Parathyroid adenoma (tissue), 2 donors: ENCODE measurements around the gene ABHD12.

Experiments
- H2AFZ ChIP-seq: fragments of 300-600 bp; sonication (generic); one replicate; pipeline ENCODE4 v1.7.0; 2017; ENCODE audit warnings: antibody characterized with exemption, mild to moderate bottlenecking
- H3K27ac ChIP-seq: fragments of 300-600 bp; sonication (generic); one replicate; pipeline ENCODE4 v1.7.0; 2017
- H3K27me3 ChIP-seq: fragments of 300-600 bp; sonication (generic); one replicate; pipeline ENCODE4 v1.7.0; 2017; ENCODE audit warnings: low read length; ENCODE audit not compliant: control insufficient read depth, insufficient read depth
- H3K36me3 ChIP-seq: fragments of 300-600 bp; sonication (generic); one replicate; pipeline ENCODE4 v1.7.0; 2017; ENCODE audit warnings: low read length; ENCODE audit not compliant: control insufficient read depth, insufficient read depth
- H3K4me1 ChIP-seq: fragments of 300-600 bp; sonication (generic); one replicate; pipeline ENCODE4 v1.7.0; 2017; ENCODE audit warnings: control low read depth
- H3K4me2 ChIP-seq: fragments of 300-600 bp; sonication (generic); one replicate; pipeline ENCODE4 v1.7.0; 2017; ENCODE audit warnings: low read length
- H3K4me3 ChIP-seq: fragments of 300-600 bp; sonication (generic); one replicate; pipeline ENCODE4 v1.7.0; 2017; ENCODE audit warnings: low read depth, low read length
- H3K79me2 ChIP-seq: fragments of 300-600 bp; sonication (generic); one replicate; pipeline ENCODE4 v1.7.0; 2017; ENCODE audit warnings: control low read depth
- H3K9ac ChIP-seq: fragments of 300-600 bp; sonication (generic); one replicate; pipeline ENCODE4 v1.7.0; 2017; ENCODE audit warnings: mild to moderate bottlenecking
- H3K9me3 ChIP-seq: fragments of 300-600 bp; sonication (generic); one replicate; pipeline ENCODE4 v1.7.0; 2017; ENCODE audit warnings: low read length; ENCODE audit not compliant: control insufficient read depth
- TF ChIP-seq, protein P1 (sequence below): fragments of 300-600 bp; sonication (generic); IDR thresholded peaks from one replicate; pipeline ENCODE4 v1.7.0; 2017; ENCODE audit warnings: antibody characterized with exemption, mild to moderate bottlenecking
- donor health status: primary hyperparathyroidism.

ABHD12 gene

DNA sequence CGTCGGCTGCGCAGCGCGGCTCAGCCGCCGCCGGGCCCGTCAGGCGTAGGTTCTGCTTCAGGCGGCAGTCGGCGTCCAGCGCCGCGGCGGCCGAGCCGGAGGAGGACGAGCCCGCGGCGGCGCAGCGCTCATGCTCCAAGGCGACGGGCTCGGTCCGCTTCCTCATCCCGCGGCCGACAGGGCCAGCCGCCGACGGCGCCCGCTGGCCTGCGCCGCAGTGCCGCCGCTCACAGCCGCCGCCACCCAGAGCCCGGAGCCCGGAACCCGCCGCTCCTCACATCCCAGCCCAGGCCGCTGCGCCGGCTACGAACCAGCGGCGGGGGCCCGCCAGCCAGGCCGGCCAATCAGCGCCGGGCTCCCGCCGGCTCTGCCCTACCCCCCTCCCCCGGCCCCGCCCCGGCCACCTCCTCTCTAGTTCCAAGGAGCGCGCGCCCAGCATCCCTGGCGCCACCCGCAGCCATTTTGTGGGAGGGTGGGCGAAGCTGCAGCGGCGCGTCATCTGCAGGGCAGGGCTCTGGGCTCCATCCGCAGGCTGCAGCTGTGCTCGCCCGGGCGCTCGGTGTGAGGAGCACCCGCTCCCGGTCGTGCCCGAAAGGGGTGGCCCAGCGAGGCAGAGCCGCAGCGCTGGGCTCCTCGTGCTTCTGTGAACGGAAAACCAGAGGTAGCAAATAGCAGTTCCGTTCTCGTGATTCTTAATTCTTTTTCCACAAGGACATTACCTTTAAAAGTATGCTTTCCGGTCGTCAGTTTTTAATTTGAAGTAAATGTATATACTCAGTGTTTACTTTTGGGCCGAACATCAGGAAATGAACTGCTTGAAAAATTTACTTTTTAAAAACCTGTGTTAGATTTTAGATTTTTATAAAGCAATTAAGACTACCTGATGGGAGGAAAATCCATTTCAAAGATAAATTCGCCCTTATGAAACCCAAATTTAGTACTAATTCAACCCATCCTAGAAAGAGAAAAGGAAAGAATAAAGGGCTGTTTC, at the start of gene ABHD12:
ABHD12 (minus strand) TSS at position 298 of the 991 bp plus-strand sequence; CDS start at position 166, 132 bp downstream.
- peak within 1 kb of the TSS; percentile 99 for H3K9ac ChIP-seq
- peak within 1 kb of the TSS; percentile 74 for H3K4me3 ChIP-seq
- peak within 1 kb of the TSS; percentile 96 for H3K4me2 ChIP-seq
- no peaks in the 10 kb centered on the region for H3K27me3 ChIP-seq
- peaks cover 22% of the 10 kb centered on the region for H3K79me2 ChIP-seq
- no peaks in the 10 kb centered on the region for H3K36me3 ChIP-seq
- H2AFZ ChIP-seq, result peak within 1 kb of the TSS; percentile 98
- peak within 1 kb of the TSS; percentile 85 for H3K27ac ChIP-seq
- H3K9me3 ChIP-seq, result no peaks in the 10 kb centered on the region
- TF ChIP-seq, protein P1, sequence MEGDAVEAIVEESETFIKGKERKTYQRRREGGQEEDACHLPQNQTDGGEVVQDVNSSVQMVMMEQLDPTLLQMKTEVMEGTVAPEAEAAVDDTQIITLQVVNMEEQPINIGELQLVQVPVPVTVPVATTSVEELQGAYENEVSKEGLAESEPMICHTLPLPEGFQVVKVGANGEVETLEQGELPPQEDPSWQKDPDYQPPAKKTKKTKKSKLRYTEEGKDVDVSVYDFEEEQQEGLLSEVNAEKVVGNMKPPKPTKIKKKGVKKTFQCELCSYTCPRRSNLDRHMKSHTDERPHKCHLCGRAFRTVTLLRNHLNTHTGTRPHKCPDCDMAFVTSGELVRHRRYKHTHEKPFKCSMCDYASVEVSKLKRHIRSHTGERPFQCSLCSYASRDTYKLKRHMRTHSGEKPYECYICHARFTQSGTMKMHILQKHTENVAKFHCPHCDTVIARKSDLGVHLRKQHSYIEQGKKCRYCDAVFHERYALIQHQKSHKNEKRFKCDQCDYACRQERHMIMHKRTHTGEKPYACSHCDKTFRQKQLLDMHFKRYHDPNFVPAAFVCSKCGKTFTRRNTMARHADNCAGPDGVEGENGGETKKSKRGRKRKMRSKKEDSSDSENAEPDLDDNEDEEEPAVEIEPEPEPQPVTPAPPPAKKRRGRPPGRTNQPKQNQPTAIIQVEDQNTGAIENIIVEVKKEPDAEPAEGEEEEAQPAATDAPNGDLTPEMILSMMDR, result no peak
- no peaks in the 10 kb centered on the region for H3K4me1 ChIP-seq

DNA sequence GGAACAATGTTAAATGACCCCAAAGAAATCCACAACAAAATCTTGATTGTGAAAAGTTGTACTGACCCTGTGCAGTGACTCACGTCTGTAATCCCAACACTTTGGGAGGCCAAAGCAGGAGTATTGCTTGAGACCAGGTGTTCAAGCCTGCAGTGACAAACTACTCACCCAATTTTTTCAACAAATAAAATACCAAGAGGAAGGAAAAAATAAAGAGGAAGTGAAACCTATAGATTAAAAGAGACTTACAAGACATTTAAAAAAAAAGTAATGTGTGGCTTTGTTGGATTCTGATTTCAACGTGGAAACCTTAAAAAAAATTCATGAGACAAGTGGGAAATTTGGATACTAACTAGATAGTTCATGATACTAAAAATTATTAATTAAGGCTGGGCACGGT, 48.7 kb upstream of the ABHD12 start:
- Histone ChIP-seq H3K27ac (no peak overlapping the region), H3K4me3 (no peak overlapping the region), H2AFZ (no peak overlapping the region), H3K9ac (no peak overlapping the region), H3K27me3 (no peaks in the 10 kb centered on the region), H3K4me2 (no peak overlapping the region), H3K36me3 (no peaks in the 10 kb centered on the region), H3K9me3 (no peaks in the 10 kb centered on the region), H3K79me2 (no peaks in the 10 kb centered on the region), H3K4me1 (no peaks in the 10 kb centered on the region)
- TF ChIP-seq, protein P1, result no peak

DNA sequence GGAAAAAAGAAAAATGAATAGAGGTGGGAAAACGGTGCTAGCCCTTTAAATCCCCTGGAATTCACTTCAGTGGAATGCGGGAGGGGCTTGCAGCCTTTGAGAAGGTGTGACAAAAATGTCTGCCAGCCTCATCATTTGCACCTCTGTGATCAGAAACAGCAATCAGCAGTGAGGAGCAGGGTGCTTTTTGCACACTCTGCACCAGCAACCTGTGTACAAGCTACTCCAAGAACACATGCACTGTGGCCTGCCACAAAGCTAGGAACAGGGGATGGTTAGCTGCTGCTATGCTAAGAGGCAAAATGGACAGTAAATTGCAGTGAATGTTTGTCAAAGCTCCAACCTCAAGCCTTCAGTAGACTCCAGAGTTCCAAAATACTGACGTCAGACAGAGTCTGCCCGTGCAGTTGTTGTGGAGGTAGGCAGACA, 46.5 kb upstream of the ABHD12 start:
- TF ChIP-seq, protein P1, result no peak
- peak overlapping the region; percentile 30 for H2AFZ ChIP-seq
- H3K36me3 ChIP-seq, result no peaks in the 10 kb centered on the region
- H3K27ac ChIP-seq, result no peak overlapping the region
- H3K9me3 ChIP-seq, result no peaks in the 10 kb centered on the region
- no peak overlapping the region for H3K4me2 ChIP-seq
- H3K4me1 ChIP-seq, result no peaks in the 10 kb centered on the region
- no peak overlapping the region for H3K9ac ChIP-seq
- H3K79me2 ChIP-seq, result no peaks in the 10 kb centered on the region
- no peaks in the 10 kb centered on the region for H3K27me3 ChIP-seq
- no peak overlapping the region for H3K4me3 ChIP-seq

DNA sequence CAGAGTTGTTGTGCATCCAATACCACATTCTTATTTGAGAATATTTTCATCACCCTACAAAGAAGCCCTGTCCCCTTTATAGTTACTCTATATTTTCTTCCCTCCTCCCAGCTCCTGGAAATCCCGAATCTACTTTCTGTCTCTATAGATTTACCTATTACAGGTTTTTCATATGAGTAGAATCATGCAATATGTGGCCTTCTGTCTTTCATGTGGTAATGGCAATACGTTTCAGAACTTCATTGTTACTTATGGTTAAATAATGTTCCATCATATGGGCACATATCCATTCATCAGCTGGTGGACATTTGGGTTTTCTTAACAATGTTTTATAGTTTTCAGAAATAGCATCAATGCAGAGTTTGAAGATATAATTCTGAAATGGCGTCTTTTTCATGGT, 33.9 kb upstream of the ABHD12 start:
- Histone ChIP-seq H3K36me3 (no peaks in the 10 kb centered on the region), H3K4me2 (no peak overlapping the region), H3K27me3 (no peaks in the 10 kb centered on the region), H3K79me2 (no peaks in the 10 kb centered on the region), H2AFZ (no peak overlapping the region), H3K4me1 (no peaks in the 10 kb centered on the region), H3K9me3 (no peaks in the 10 kb centered on the region), H3K9ac (no peak overlapping the region), H3K27ac (no peak overlapping the region), H3K4me3 (no peak overlapping the region)
- TF ChIP-seq, protein P1, result no peak
